GM11168 (cell line): ENCODE measurements around the gene PEAK1.

Experiments used
- in situ Hi-C: fragments of 300-500 bp; cut with MboI; formaldehyde crosslinking; loops from one replicate; pipeline ENCODE4 v1.12.0; 2022; ENCODE audit warnings: low sequenced_read_pairs; ENCODE audit not compliant: unreplicated experiment

PEAK1 gene

GRCh38 chr15:77119446-77119845, 300.5 kb downstream of the PEAK1 start:
- in situ Hi-C loops: no loop called here

- in situ Hi-C loops: no loop called here
Observed at GRCh38 chr15:77118882-77119321, 301.0 kb downstream of the PEAK1 start.

GRCh38 chr15:77115179-77115578, 304.7 kb downstream of the PEAK1 start:
- in situ Hi-C loops: no loop called here

- in situ Hi-C loops: loop anchor here (5.0 kb wide), 1 partner anchor 374 kb away; no protein-coding TSS in a partner anchor
Observed at GRCh38 chr15:77112838-77113504, 306.9 kb downstream of the PEAK1 start.

- in situ Hi-C loops: loop anchor here (5.0 kb wide), 1 partner anchor 376 kb away; no protein-coding TSS in a partner anchor
Observed at GRCh38 chr15:77111789-77112188, 308.1 kb downstream of the PEAK1 start.

GRCh38 chr15:77107531-77108355, 312.2 kb downstream of the PEAK1 start:
- in situ Hi-C loops: loop anchor here (10.0 kb wide), 1 partner anchor 437 kb away; no protein-coding TSS in a partner anchor

- in situ Hi-C loops: loop anchor here (10.0 kb wide), 1 partner anchor 438 kb away; no protein-coding TSS in a partner anchor
Observed at GRCh38 chr15:77107068-77107467, 312.8 kb downstream of the PEAK1 start.

GRCh38 chr15:77104155-77104554, 315.7 kb downstream of the PEAK1 start:
- in situ Hi-C loops: loop anchor here (10.0 kb wide), 1 partner anchor 441 kb away; no protein-coding TSS in a partner anchor

- in situ Hi-C loops: loop anchor here (10.0 kb wide), 1 partner anchor 445 kb away; no protein-coding TSS in a partner anchor
Observed at GRCh38 chr15:77099741-77100463, 320.0 kb downstream of the PEAK1 start.

GRCh38 chr15:77098572-77098971, 321.3 kb downstream of the PEAK1 start:
- in situ Hi-C loops: no loop called here

- in situ Hi-C loops: no loop called here
Observed at GRCh38 chr15:77097921-77098320, 322.0 kb downstream of the PEAK1 start.

- in situ Hi-C loops: no loop called here
Observed at GRCh38 chr15:77097248-77097721, 322.6 kb downstream of the PEAK1 start.

- in situ Hi-C loops: no loop called here
Observed at GRCh38 chr15:77096541-77096940, 323.4 kb downstream of the PEAK1 start.

GRCh38 chr15:77096138-77096537, 323.8 kb downstream of the PEAK1 start:
- in situ Hi-C loops: no loop called here

- in situ Hi-C loops: no loop called here
Observed at GRCh38 chr15:77094397-77095030, 325.4 kb downstream of the PEAK1 start.

GRCh38 chr15:77093436-77093835, 326.5 kb downstream of the PEAK1 start:
- in situ Hi-C loops: no loop called here

GRCh38 chr15:77091097-77091496, 328.8 kb downstream of the PEAK1 start:
- in situ Hi-C loops: no loop called here

GRCh38 chr15:77087213-77087612, 332.7 kb downstream of the PEAK1 start:
- in situ Hi-C loops: no loop called here

GRCh38 chr15:77085297-77085696, 334.6 kb downstream of the PEAK1 start:
- in situ Hi-C loops: no loop called here

GRCh38 chr15:77084436-77084835, 335.5 kb downstream of the PEAK1 start:
- in situ Hi-C loops: no loop called here
